HEK293 (cell line): ENCODE data around the gene GOLT1B.

ENCODE experiments used
- EGR2 ChIP-seq: fragments of 450-650 bp; formaldehyde crosslinking; IDR thresholded peaks from 2 replicates; pipeline ENCODE4 v1.5.1; 2016; ENCODE audit warnings: low read depth, missing biosample characterization, missing genetic modification characterization
- HIC1 ChIP-seq: fragments of 450-650 bp; formaldehyde crosslinking; IDR thresholded peaks from 2 replicates; pipeline ENCODE4 v1.5.1; 2016; ENCODE audit warnings: missing biosample characterization, missing genetic modification characterization
- HOXA7 ChIP-seq: sonication (generic); formaldehyde crosslinking; IDR thresholded peaks from 2 replicates; pipeline ENCODE4 v1.8.1; 2022; ENCODE audit warnings: missing genetic modification reagents, borderline replicate concordance
- SCRT1 ChIP-seq: fragments of 450-650 bp; formaldehyde crosslinking; IDR thresholded peaks from 2 replicates; pipeline ENCODE4 v1.5.1; 2016; ENCODE audit warnings: missing biosample characterization, missing genetic modification characterization, borderline replicate concordance
- SP7 ChIP-seq: fragments of 450-650 bp; formaldehyde crosslinking; IDR thresholded peaks from 2 replicates; pipeline ENCODE4 v1.5.1; 2016; ENCODE audit warnings: missing biosample characterization, missing genetic modification characterization
- ZEB2 ChIP-seq: fragments of 450-650 bp; formaldehyde crosslinking; IDR thresholded peaks from 2 replicates; pipeline ENCODE4 v1.5.1; 2016; ENCODE audit warnings: missing biosample characterization, missing genetic modification characterization
- ZFHX2 ChIP-seq: fragments of 450-650 bp; formaldehyde crosslinking; conservative IDR thresholded peaks from 2 replicates; pipeline ENCODE4 v1.5.1; 2016; ENCODE audit warnings: missing biosample characterization, missing genetic modification characterization
- ZFP3 ChIP-seq: fragments of 450-650 bp; formaldehyde crosslinking; IDR thresholded peaks from 2 replicates; pipeline ENCODE4 v1.5.1; 2016; ENCODE audit warnings: low read depth, missing biosample characterization, missing genetic modification characterization
- ZFP69B ChIP-seq: fragments of 450-650 bp; formaldehyde crosslinking; IDR thresholded peaks from 2 replicates; pipeline ENCODE4 v1.5.1; 2016; ENCODE audit warnings: missing biosample characterization, missing genetic modification characterization
- ZNF155 ChIP-seq: fragments of 450-650 bp; formaldehyde crosslinking; IDR thresholded peaks from 2 replicates; pipeline ENCODE4 v1.5.1; 2016; ENCODE audit warnings: missing biosample characterization, missing genetic modification characterization
- ZNF169 ChIP-seq: fragments of 450-650 bp; formaldehyde crosslinking; IDR thresholded peaks from 2 replicates; pipeline ENCODE4 v1.5.1; 2016; ENCODE audit warnings: missing biosample characterization, missing genetic modification characterization
- ZNF18 ChIP-seq: fragments of 450-650 bp; formaldehyde crosslinking; IDR thresholded peaks from 2 replicates; pipeline ENCODE4 v1.5.1; 2016; ENCODE audit warnings: missing biosample characterization, missing genetic modification characterization
- ZNF184 ChIP-seq: fragments of 450-650 bp; IDR thresholded peaks from 2 replicates; pipeline ENCODE4 v1.5.1; 2018; ENCODE audit warnings: missing biosample characterization, mild to moderate bottlenecking, missing genetic modification characterization
- ZNF2 ChIP-seq: fragments of 450-650 bp; formaldehyde crosslinking; IDR thresholded peaks from 2 replicates; pipeline ENCODE4 v1.5.1; 2016; ENCODE audit warnings: missing biosample characterization, missing genetic modification characterization
- ZNF280D ChIP-seq: fragments of 450-650 bp; formaldehyde crosslinking; IDR thresholded peaks from 2 replicates; pipeline ENCODE4 v1.5.1; 2016; ENCODE audit warnings: missing biosample characterization, missing genetic modification characterization
- ZNF37A ChIP-seq: fragments of 450-650 bp; IDR thresholded peaks from 2 replicates; pipeline ENCODE4 v1.5.1; 2018; ENCODE audit warnings: missing biosample characterization, missing genetic modification characterization
- ZNF394 ChIP-seq: fragments of 450-650 bp; formaldehyde crosslinking; IDR thresholded peaks from 2 replicates; pipeline ENCODE4 v1.5.1; 2016; ENCODE audit warnings: missing biosample characterization, missing genetic modification characterization, mild to moderate bottlenecking, moderate library complexity, borderline replicate concordance
- ZNF416 ChIP-seq: fragments of 450-650 bp; formaldehyde crosslinking; IDR thresholded peaks from 2 replicates; pipeline ENCODE4 v1.5.1; 2016; ENCODE audit warnings: missing biosample characterization, missing genetic modification characterization
- ZNF433 ChIP-seq: fragments of 450-650 bp; formaldehyde crosslinking; IDR thresholded peaks from 2 replicates; pipeline ENCODE4 v1.5.1; 2016; ENCODE audit warnings: missing biosample characterization, missing genetic modification characterization, low read depth
- ZNF561 ChIP-seq: fragments of 450-650 bp; IDR thresholded peaks from 2 replicates; pipeline ENCODE4 v1.5.1; 2018; ENCODE audit warnings: missing biosample characterization, missing genetic modification characterization, borderline replicate concordance
- ZNF623 ChIP-seq: fragments of 450-650 bp; formaldehyde crosslinking; IDR thresholded peaks from 2 replicates; pipeline ENCODE4 v1.5.1; 2016; ENCODE audit warnings: missing biosample characterization, missing genetic modification characterization
- ZNF624 ChIP-seq: fragments of 450-650 bp; formaldehyde crosslinking; IDR thresholded peaks from 2 replicates; pipeline ENCODE4 v1.5.1; 2017; ENCODE audit warnings: missing biosample characterization, missing genetic modification characterization
- ZNF626 ChIP-seq: fragments of 450-650 bp; sonication (Bioruptor Pico); formaldehyde crosslinking; IDR thresholded peaks from 2 replicates; pipeline ENCODE4 v1.5.1; 2018; ENCODE audit warnings: missing biosample characterization, missing genetic modification characterization, inconsistent platforms
- ZNF701 ChIP-seq: fragments of 450-650 bp; formaldehyde crosslinking; IDR thresholded peaks from 2 replicates; pipeline ENCODE4 v1.5.1; 2016; ENCODE audit warnings: missing biosample characterization, missing genetic modification characterization
- ZNF837 ChIP-seq: fragments of 450-650 bp; formaldehyde crosslinking; IDR thresholded peaks from 2 replicates; pipeline ENCODE4 v1.5.1; 2016; ENCODE audit warnings: missing biosample characterization, missing genetic modification characterization
- ZSCAN30 ChIP-seq: fragments of 450-650 bp; IDR thresholded peaks from 2 replicates; pipeline ENCODE4 v1.5.1; 2018; ENCODE audit warnings: missing biosample characterization, mild to moderate bottlenecking, missing genetic modification characterization, moderate library complexity
- TF ChIP-seq, protein P1 (sequence below): fragments of 450-650 bp; formaldehyde crosslinking; IDR thresholded peaks from 2 replicates; pipeline ENCODE4 v1.5.0; 2017; ENCODE audit warnings: missing biosample characterization, missing genetic modification characterization, borderline replicate concordance
- TF ChIP-seq, protein P2 (sequence below): fragments of 450-650 bp; formaldehyde crosslinking; IDR thresholded peaks from 2 replicates; pipeline ENCODE4 v1.5.1; 2016; ENCODE audit warnings: missing biosample characterization, missing genetic modification characterization

The GOLT1B gene

DNA sequence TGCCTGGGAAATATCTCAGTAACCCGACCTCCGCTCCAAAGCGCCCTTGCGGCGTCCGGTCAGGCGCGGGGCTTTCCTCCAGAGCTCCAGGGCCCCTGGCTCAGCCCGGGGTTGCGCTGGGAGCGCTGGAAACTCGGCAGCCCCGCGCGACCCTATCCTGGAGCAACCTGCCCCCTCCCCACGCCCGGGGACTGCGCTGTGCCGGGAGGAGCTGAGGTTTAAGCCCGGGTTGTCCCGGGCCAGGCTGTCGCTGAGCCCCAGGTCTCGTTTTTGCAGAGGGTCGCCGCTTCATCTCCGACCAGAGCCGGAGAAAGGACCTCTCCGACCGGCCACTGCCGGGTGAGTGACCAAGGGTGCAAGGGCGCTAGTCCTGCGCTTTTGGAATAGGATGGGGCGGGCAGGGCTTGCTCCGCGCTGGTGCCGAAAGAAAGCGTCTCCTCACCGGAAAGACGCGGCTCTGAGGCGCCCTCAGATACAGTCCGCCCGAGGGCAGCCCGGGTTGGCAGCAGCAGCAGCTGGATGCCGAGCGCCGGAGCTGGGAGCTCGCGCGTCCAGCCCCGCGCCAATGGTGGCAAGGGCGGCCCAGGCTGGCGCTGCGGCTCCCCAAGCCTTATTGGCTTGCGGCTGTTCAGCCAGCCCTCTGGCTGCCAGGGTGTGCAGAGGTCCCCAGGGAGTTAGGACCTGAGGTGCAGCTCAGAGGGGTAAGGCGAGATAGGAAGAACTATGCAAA is 26.0 kb downstream of the GOLT1B start (continued):
- peak; percentile 53; the same call in 1 of the 2 replicates for TF ChIP-seq ZNF394 (tag by site-specific recombination)
- TF ChIP-seq ZEB2 (tag by site-specific recombination): no peak
- no peak for TF ChIP-seq ZNF837 (tag by site-specific recombination)
- peak; percentile 35; the same call in 1 of the 2 replicates for TF ChIP-seq SP7 (tag by site-specific recombination)
- TF ChIP-seq ZNF416 (tag by site-specific recombination): no peak
- TF ChIP-seq, protein P1, sequence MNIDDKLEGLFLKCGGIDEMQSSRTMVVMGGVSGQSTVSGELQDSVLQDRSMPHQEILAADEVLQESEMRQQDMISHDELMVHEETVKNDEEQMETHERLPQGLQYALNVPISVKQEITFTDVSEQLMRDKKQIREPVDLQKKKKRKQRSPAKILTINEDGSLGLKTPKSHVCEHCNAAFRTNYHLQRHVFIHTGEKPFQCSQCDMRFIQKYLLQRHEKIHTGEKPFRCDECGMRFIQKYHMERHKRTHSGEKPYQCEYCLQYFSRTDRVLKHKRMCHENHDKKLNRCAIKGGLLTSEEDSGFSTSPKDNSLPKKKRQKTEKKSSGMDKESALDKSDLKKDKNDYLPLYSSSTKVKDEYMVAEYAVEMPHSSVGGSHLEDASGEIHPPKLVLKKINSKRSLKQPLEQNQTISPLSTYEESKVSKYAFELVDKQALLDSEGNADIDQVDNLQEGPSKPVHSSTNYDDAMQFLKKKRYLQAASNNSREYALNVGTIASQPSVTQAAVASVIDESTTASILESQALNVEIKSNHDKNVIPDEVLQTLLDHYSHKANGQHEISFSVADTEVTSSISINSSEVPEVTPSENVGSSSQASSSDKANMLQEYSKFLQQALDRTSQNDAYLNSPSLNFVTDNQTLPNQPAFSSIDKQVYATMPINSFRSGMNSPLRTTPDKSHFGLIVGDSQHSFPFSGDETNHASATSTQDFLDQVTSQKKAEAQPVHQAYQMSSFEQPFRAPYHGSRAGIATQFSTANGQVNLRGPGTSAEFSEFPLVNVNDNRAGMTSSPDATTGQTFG (tag by site-specific recombination): no peak
- TF ChIP-seq EGR2 (tag by site-specific recombination): no peak
- TF ChIP-seq, protein P2, sequence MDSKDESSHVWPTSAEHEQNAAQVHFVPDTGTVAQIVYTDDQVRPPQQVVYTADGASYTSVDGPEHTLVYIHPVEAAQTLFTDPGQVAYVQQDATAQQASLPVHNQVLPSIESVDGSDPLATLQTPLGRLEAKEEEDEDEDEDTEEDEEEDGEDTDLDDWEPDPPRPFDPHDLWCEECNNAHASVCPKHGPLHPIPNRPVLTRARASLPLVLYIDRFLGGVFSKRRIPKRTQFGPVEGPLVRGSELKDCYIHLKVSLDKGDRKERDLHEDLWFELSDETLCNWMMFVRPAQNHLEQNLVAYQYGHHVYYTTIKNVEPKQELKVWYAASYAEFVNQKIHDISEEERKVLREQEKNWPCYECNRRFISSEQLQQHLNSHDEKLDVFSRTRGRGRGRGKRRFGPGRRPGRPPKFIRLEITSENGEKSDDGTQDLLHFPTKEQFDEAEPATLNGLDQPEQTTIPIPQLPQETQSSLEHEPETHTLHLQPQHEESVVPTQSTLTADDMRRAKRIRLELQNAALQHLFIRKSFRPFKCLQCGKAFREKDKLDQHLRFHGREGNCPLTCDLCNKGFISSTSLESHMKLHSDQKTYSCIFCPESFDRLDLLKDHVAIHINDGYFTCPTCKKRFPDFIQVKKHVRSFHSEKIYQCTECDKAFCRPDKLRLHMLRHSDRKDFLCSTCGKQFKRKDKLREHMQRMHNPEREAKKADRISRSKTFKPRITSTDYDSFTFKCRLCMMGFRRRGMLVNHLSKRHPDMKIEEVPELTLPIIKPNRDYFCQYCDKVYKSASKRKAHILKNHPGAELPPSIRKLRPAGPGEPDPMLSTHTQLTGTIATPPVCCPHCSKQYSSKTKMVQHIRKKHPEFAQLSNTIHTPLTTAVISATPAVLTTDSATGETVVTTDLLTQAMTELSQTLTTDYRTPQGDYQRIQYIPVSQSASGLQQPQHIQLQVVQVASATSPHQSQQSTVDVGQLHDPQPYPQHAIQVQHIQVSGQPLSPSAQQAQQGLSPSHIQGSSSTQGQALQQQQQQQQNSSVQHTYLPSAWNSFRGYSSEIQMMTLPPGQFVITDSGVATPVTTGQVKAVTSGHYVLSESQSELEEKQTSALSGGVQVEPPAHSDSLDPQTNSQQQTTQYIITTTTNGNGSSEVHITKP (tag by site-specific recombination): no peak
- TF ChIP-seq ZFP69B (tag by site-specific recombination): no peak
- peak; percentile 90 for TF ChIP-seq HIC1
- no peak for TF ChIP-seq ZNF626 (tag by site-specific recombination)
- TF ChIP-seq ZFHX2 (tag by site-specific recombination): no peak
- peak; percentile 39; the same call in 1 of the 2 replicates for TF ChIP-seq ZNF561 (tag by site-specific recombination)
- TF ChIP-seq ZNF169 (tag by site-specific recombination): no peak
- no peak for TF ChIP-seq ZNF280D (tag by site-specific recombination)
- no peak for TF ChIP-seq ZNF155 (tag by site-specific recombination)
- TF ChIP-seq ZNF184 (tag by site-specific recombination): no peak
- TF ChIP-seq ZNF2 (tag by site-specific recombination): peak; percentile 55; the same call in 1 of the 2 replicates
- TF ChIP-seq HOXA7 (CRISPR knock-in tag): no peak
- TF ChIP-seq ZNF623 (tag by site-specific recombination): no peak
- TF ChIP-seq ZFP3 (tag by site-specific recombination): no peak
- no peak for TF ChIP-seq SCRT1
- TF ChIP-seq ZNF433 (tag by site-specific recombination): no peak
- no peak for TF ChIP-seq ZSCAN30 (tag by site-specific recombination)
- TF ChIP-seq ZNF624 (tag by site-specific recombination): no peak
- no peak for TF ChIP-seq ZNF18
- TF ChIP-seq ZNF37A: no peak
- no peak for TF ChIP-seq ZNF701 (tag by site-specific recombination)
